ENCODE data around the gene C17orf58.
"Not testable (repeated sequence)": the region's sequence is repeated elsewhere in the genome, so short reads cannot be mapped to it uniquely, and the experiment has no call there.

C17orf58 gene

GRCh38 chr17:67960276-67960675 is 36.0 kb downstream of the C17orf58 start:
- H3K4me3 ChIP-seq (ENCODE audit: low read depth, low read length), result not testable (repeated sequence)

- H3K4me3 ChIP-seq (ENCODE audit: low read depth, low read length), result no peak overlapping the region
These were observed 36.8 kb downstream of the C17orf58 start for GRCh38 chr17:67959510-67959909.

- no peak overlapping the region for H3K4me3 ChIP-seq (ENCODE audit: low read depth, low read length)
These were observed 45.3 kb downstream of the C17orf58 start for GRCh38 chr17:67950945-67951344.

DNA sequence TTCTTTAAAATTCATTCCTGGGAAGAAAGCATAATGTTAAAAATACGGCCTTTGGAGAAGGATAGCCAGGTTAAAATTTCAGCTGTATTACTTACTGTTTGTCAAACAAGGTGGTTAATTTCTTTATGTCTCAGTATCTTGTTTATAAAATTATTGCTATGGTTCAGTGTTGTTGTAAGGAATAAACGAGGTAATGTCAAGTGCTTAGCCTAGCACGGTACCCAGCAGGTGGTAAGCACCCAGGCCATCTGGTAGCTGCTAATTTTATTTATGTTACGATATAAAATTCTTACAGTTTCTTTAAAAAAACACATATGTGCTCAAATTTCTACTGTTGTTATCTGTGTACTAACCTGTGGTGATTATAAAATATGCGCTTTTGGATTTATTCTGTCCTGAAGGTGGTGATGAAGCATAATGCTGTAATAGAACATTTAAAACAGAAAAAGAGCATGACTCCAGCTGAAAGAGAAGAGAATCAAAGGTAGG is 48.9 kb downstream of the C17orf58 start:
- H3K4me3 ChIP-seq (ENCODE audit: low read depth, low read length), result no peak overlapping the region

DNA sequence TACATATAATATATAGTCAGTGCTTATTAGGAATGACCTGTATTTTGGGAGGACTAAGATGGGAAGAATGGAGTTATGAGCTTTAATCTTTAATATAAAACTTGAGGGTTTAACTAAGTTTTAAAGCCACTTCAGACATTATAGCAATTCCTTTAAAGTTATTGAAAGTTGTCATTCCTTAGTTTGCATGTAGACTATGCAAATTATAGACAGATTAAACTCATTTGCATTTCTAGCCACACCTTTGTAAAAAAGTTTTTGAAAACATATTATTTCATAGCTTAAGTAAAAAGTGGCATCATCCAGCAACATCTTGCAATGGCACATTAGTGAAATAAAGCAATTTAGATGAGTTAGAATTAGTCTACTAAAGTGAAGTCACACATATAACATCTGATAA is 49.8 kb downstream of the C17orf58 start:
- no peak overlapping the region for H3K4me3 ChIP-seq (ENCODE audit: low read depth, low read length)

DNA sequence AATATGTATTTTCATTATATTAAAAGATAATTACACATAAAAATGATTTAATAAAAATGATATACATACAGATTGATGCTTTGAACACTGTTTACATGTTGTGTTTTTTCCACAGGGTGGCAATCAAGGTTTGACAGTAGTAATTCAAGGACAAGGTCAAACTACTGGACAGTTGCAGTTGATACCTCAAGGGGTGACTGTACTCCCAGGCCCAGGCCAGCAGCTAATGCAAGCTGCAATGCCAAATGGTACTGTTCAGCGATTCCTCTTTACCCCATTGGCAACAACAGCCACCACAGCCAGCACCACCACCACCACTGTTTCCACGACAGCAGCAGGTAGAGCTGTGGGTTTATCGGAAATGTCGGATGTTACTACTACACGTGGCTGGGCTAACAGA is 52.2 kb downstream of the C17orf58 start:
- no peak overlapping the region for H3K4me3 ChIP-seq (ENCODE audit: low read depth, low read length)

DNA sequence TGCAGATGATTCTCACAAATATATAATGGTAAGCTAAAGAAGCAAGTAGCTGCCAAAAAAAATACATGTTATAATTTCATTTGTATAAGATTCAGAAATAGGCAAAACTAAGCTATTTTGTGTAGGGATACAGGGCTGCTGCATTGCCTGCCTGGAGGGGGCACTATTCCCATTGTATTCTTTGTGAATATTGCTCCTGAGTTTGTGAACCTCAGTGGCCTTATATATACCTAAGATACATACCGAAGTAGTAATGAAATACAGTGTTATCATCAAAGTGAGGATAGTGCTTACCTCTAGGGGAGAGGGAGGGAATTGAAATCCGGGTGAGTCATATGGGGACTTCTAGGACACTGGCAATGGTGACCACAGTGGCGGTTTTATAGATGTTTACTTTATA is 53.5 kb downstream of the C17orf58 start:
- H3K4me3 ChIP-seq (ENCODE audit: low read depth, low read length), result no peak overlapping the region
